Dendritic cell treated with granulocyte-macrophage colony-stimulating factor and Interleukin-4, amounts not matched to agents 40 ng/mL and 50 ng/mL, for 4 days (primary cell): ENCODE measurements around the gene RNF126.

Source experiments
- H3K27ac Mint-ChIP-seq: one replicate; pipeline ENCODE4 v1.8.0; 2022; ENCODE audit warnings: mild to moderate bottlenecking, mixed read lengths
- H3K27me3 Mint-ChIP-seq: one replicate; pipeline ENCODE4 v1.8.0; 2022; ENCODE audit warnings: mild to moderate bottlenecking, mixed read lengths
- H3K36me3 Mint-ChIP-seq: one replicate; pipeline ENCODE4 v1.8.0; 2022; ENCODE audit warnings: low read depth, mixed read lengths
- H3K4me1 Mint-ChIP-seq: one replicate; pipeline ENCODE4 v1.8.0; 2022; ENCODE audit warnings: low read depth, mixed read lengths
- H3K4me3 Mint-ChIP-seq: one replicate; pipeline ENCODE4 v1.8.0; 2022; ENCODE audit warnings: mild to moderate bottlenecking, moderate library complexity, mixed read lengths
- H3K9me3 Mint-ChIP-seq: one replicate; pipeline ENCODE4 v1.8.0; 2022; ENCODE audit warnings: mixed read lengths
- intact Hi-C: fragments of 100-400 bp; cut with micrococcal nuclease; formaldehyde crosslinking; loops from one replicate; pipeline ENCODE4 v1.15.0; 2022

Gene RNF126

DNA sequence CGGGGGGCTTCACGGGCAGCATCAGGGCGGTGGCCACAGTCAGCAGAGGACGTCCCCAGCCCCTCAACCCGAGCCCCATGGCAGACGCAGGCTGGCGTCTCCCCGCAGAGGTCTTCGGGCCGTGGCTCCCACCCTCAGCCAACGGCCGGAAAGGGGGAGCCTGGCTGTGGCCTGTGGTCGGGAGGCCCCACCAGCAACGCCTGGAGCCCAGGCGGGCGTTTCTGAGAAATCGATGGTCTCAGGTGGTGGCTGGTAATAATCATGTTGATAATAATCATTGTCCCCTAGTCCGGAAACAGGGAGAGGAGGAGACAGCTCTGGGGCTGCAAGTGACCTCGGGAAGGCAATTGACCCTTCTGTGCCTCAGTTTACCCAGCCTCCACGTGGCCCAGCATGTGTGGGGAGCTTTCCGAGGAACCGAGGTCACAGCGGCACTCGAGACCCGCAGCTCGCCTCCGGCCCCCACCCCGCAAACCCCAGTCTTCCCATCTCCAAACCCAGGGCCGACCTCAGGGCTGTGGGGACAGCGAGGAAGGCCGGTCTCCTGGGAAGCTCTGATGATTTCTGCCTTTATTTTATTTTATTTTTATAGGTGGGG lies 32.4 kb upstream of the RNF126 start, which contains the start of gene PRSS57:
Gene PRSS57 (minus strand): TSS at position 101 of the 598 bp plus-strand sequence. CDS start 22 bp downstream, at position 79.
- intact Hi-C loops: no loop called here
- H3K36me3 Mint-ChIP-seq: no peaks in the 10 kb centered on the region
- H3K9me3 Mint-ChIP-seq: no peaks in the 10 kb centered on the region
- H3K27me3 Mint-ChIP-seq: peaks cover 22% of the 10 kb centered on the region
- H3K27ac Mint-ChIP-seq: peak within 1 kb of the TSS; percentile 51
- peak within 1 kb of the TSS; percentile 60 for H3K4me3 Mint-ChIP-seq
- H3K4me1 Mint-ChIP-seq: peaks cover 38% of the 10 kb centered on the region

DNA sequence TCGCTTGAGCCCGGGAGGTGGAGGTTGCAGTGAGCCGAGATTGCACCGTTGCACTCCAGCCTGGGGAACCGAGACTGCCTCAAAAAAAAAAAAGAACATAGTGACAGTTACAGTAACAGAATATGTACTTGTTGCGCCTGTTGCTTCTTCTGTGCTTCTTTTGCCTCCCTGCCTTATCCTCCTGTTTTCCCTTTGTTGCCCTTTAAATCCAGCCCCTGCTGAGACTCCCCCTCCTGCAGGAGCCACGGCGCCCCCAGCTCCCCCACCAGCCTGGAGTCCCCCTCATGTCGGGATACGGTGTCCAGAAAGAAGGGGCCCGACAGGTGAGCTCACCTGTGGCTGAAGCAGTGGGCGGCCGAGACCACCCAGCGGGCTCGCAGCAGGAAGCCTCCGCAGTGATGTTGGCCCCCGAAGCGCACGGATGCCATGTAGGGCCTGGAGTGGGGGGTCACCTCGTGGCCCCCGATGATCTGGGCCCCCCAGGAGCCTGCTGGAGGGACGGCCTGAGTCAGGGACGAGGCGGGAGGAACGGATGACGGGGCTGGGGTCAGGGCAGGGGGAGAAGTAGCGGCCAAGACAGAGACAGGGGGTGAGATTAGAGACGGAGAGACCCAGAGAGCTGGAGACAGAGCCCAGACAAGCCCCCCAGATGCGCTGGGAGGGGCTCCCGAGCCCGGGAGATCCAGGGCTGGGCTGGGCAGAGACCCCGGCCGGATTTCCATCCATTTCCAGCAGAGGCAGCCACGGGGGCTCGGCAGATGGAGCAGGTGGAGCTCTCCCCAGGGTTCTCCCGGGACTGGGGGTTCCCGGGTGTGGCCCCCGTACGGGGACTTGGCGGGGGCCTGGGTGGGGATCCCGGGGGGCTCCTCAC lies 31.7 kb upstream of the RNF126 start:
- H3K27me3 Mint-ChIP-seq: peaks cover 22% of the 10 kb centered on the region
- peaks cover 38% of the 10 kb centered on the region for H3K4me1 Mint-ChIP-seq
- intact Hi-C loops: no loop called here
- H3K27ac Mint-ChIP-seq: peak overlapping the region; percentile 51
- no peaks in the 10 kb centered on the region for H3K9me3 Mint-ChIP-seq
- H3K4me3 Mint-ChIP-seq: peak overlapping the region; percentile 60
- H3K36me3 Mint-ChIP-seq: no peaks in the 10 kb centered on the region

GRCh38 chr19:690203-690602 lies 27.2 kb upstream of the RNF126 start:
- intact Hi-C loops: no loop called here
- Mint-ChIP-seq H3K36me3 (no peaks in the 10 kb centered on the region), H3K27me3 (peaks cover 13% of the 10 kb centered on the region), H3K9me3 (no peaks in the 10 kb centered on the region), H3K27ac (no peak overlapping the region), H3K4me1 (peaks cover 18% of the 10 kb centered on the region), H3K4me3 (no peak overlapping the region)

DNA sequence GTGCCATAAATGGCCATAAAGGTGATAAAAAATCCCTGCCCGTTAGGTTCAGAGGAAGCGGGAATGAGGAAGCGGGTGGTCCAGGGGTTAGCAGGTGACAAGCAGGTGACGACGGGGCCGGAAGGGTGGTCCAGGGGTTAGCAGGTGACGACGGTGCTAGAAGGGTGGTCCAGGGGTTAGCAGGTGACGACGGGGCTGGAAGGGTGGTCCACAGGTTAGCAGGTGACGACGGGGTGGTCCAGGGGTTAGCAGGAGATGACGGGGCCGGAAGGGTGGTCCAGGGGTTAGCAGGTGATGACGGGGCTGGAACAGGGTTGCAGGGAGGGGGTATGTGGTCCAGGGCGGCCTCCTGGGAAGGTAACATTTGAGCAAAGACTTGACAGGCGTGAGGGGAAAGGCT lies 26.0 kb upstream of the RNF126 start:
- peaks cover 4% of the 10 kb centered on the region for H3K27me3 Mint-ChIP-seq
- H3K4me1 Mint-ChIP-seq: peaks cover 8% of the 10 kb centered on the region
- intact Hi-C loops: no loop called here
- no peaks in the 10 kb centered on the region for H3K9me3 Mint-ChIP-seq
- H3K36me3 Mint-ChIP-seq: no peaks in the 10 kb centered on the region
- no peak overlapping the region for H3K4me3 Mint-ChIP-seq
- no peak overlapping the region for H3K27ac Mint-ChIP-seq

DNA sequence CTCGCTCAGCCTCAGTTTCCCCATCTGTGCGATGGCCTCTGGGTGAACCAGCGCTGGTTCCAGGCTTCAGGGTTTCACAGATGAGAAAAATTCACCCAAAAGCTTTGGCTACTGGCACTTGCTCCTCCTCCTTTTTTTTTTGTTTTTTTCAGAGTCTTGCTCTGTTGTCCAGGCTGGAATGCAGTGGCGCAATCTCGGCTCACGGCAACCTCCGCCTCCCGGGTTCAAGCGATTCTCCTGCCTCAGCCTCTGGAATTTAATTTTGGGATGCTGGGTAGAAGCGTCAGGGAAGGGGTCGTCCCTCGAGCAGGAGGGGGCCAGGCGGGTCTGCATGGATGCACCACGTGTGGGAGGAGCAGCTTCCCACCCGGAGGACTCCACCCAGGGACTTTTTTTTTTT lies 25.2 kb upstream of the RNF126 start:
- Mint-ChIP-seq H3K27ac (no peak overlapping the region), H3K27me3 (no peaks in the 10 kb centered on the region), H3K4me3 (no peak overlapping the region), H3K9me3 (no peaks in the 10 kb centered on the region), H3K36me3 (no peaks in the 10 kb centered on the region), H3K4me1 (peaks cover 8% of the 10 kb centered on the region)
- intact Hi-C loops: no loop called here

DNA sequence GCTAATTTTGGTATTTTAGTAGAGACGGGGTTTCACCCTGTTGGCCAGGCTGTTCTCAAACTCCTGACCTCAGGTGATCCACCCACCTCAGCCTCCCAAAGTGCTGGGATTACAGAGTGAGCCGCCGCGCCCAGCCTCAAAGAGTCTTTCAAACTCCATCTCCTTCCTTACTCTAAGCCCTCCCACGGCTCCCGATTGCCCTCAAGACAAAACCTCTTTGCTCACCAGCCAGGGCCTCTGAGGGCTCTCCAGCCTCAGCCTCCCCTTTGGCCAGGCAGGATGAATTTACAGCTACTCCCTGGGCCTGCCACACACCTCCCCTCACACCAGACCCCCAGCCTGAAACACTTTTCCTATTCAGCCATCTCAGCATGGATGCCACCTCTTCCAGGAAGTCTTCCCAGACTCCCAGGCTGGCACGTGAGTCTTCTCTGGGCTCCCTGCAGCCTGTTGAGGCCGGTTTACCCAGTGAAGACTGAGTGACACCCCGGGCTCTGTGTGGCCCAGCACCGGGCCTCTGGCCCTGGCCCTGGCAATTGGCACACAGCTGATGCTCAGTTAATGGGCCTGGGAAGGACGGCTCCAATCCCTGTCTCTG lies 24.7 kb upstream of the RNF126 start:
- no peaks in the 10 kb centered on the region for H3K9me3 Mint-ChIP-seq
- H3K4me1 Mint-ChIP-seq: peaks cover 8% of the 10 kb centered on the region
- peak overlapping the region; percentile 17 for H3K27ac Mint-ChIP-seq
- H3K27me3 Mint-ChIP-seq: no peaks in the 10 kb centered on the region
- intact Hi-C loops: no loop called here
- H3K4me3 Mint-ChIP-seq: no peak overlapping the region
- H3K36me3 Mint-ChIP-seq: no peaks in the 10 kb centered on the region

GRCh38 chr19:686589-687297 lies 23.7 kb upstream of the RNF126 start:
- intact Hi-C loops: no loop called here
- no peaks in the 10 kb centered on the region for H3K27me3 Mint-ChIP-seq

DNA sequence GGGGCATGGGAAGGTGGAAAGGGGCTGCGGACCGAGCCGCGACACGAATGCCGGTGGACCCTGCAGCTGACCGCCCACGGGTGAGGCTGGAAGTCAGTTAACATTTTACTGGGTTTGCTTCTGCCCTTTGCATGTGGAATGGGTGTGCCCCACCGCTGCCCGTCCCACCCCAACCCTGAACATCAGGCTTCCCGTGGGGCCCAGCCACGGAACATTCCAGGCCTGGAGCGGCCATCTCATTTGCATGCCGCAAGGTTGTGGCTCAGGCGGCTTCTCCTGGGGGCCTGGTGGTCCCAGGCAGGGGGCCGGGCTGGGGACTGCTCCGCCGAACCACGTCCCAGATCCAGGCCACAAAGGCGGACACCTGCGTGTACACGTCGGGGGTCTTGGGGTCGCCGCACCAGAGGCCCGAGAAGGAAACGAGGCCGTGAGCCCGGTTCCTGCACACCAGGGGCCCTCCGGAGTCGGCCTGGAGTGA lies 22.5 kb upstream of the RNF126 start:
- Mint-ChIP-seq H3K9me3 (no peaks in the 10 kb centered on the region), H3K27me3 (no peaks in the 10 kb centered on the region), H3K4me3 (no peak overlapping the region), H3K27ac (no peak overlapping the region), H3K4me1 (peaks cover 16% of the 10 kb centered on the region), H3K36me3 (peaks cover 5% of the 10 kb centered on the region)
- intact Hi-C loops: no loop called here

More at GRCh38 chr19:686589-687297, 23.7 kb upstream of the RNF126 start:
- Mint-ChIP-seq H3K4me3 (no peak overlapping the region), H3K4me1 (peaks cover 9% of the 10 kb centered on the region), H3K27ac (no peak overlapping the region), H3K9me3 (no peaks in the 10 kb centered on the region), H3K36me3 (no peaks in the 10 kb centered on the region)

GRCh38 chr19:682678-683320 lies 19.8 kb upstream of the RNF126 start:
- Mint-ChIP-seq H3K27me3 (peaks cover 12% of the 10 kb centered on the region), H3K4me3 (no peak overlapping the region), H3K27ac (peak overlapping the region; percentile 13), H3K36me3 (peaks cover 6% of the 10 kb centered on the region), H3K9me3 (no peaks in the 10 kb centered on the region), H3K4me1 (peaks cover 19% of the 10 kb centered on the region)
- intact Hi-C loops: no loop called here

DNA sequence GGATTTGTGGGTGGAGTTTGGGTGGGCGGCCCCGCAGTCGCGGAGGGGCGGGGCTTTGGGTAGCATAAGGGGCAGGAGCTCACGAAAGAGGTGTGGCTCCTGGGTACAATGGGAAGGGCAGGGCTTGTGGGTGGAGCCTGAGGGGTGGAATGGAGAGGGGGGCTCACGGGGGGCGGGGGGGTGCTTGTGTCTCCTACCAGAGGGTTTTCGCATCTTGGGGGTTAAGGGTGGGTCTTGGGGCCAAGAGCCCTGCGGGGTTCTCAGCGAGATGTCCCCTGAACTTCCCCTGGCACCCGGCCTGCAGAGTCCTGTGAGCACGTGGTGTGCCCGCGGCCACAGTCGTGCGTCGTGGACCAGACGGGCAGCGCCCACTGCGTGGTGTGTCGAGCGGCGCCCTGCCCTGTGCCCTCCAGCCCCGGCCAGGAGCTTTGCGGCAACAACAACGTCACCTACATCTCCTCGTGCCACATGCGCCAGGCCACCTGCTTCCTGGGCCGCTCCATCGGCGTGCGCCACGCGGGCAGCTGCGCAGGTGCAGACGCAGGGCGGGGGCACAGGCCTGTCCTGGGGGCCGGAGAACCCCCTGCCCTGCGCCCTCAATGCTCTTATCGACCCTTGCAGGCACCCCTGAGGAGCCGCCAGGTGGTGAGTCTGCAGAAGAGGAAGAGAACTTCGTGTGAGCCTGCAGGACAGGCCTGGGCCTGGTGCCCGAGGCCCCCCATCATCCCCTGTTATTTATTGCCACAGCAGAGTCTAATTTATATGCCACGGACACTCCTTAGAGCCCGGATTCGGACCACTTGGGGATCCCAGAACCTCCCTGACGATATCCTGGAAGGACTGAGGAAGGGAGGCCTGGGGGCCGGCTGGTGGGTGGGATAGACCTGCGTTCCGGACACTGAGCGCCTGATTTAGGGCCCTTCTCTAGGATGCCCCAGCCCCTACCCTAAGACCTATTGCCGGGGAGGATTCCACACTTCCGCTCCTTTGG lies 18.3 kb upstream of the RNF126 start:
- Mint-ChIP-seq H3K9me3 (no peaks in the 10 kb centered on the region), H3K36me3 (peaks cover 6% of the 10 kb centered on the region), H3K4me3 (peak overlapping the region; percentile 94), H3K4me1 (peaks cover 26% of the 10 kb centered on the region), H3K27me3 (peaks cover 25% of the 10 kb centered on the region), H3K27ac (peak overlapping the region; percentile 98)
- intact Hi-C loops: loop anchor here (1.0 kb wide), 1 partner anchor 23 kb away; no protein-coding TSS in a partner anchor

- H3K9me3 Mint-ChIP-seq: no peaks in the 10 kb centered on the region
- intact Hi-C loops: loop anchor here (1.0 kb wide), 1 partner anchor 24 kb away; no protein-coding TSS in a partner anchor
Measured at GRCh38 chr19:680287-681028, 17.4 kb upstream of the RNF126 start.

More at GRCh38 chr19:680287-681028, 17.4 kb upstream of the RNF126 start:
- Mint-ChIP-seq H3K4me1 (peaks cover 35% of the 10 kb centered on the region), H3K36me3 (peaks cover 6% of the 10 kb centered on the region), H3K27ac (peak overlapping the region; percentile 98), H3K27me3 (peaks cover 32% of the 10 kb centered on the region), H3K4me3 (peak overlapping the region; percentile 94)
